HG03571 (cell line): Measurements from ENCODE around the gene ADIPOR2.
"Not testable (repeated sequence)": the region's sequence is repeated elsewhere in the genome, so short reads cannot be mapped to it uniquely, and the experiment has no call there.

Source experiments
- ATAC-seq: cut with Tn5 transposase; IDR thresholded peaks from one replicate; pipeline ENCODE4 v1.9.1; 2021; ENCODE audit not compliant: unreplicated experiment

Gene ADIPOR2

GRCh38 chr12:1731019-1731687, 40.3 kb downstream of the ADIPOR2 start:
- ATAC-seq = no peak

- not testable (repeated sequence) for ATAC-seq
Measured at GRCh38 chr12:1731688-1732078, 40.8 kb downstream of the ADIPOR2 start.

GRCh38 chr12:1732914-1733313, 42.0 kb downstream of the ADIPOR2 start:
- ATAC-seq = no peak

GRCh38 chr12:1733712-1734111, 42.8 kb downstream of the ADIPOR2 start:
- ATAC-seq = not testable (repeated sequence)

- no peak for ATAC-seq
Measured at GRCh38 chr12:1737652-1738286, 46.9 kb downstream of the ADIPOR2 start.

- no peak for ATAC-seq
Measured at GRCh38 chr12:1738446-1738845, 47.6 kb downstream of the ADIPOR2 start.

- no peak for ATAC-seq
Measured at GRCh38 chr12:1739368-1739767, 48.5 kb downstream of the ADIPOR2 start.

GRCh38 chr12:1740161-1740948, 49.5 kb downstream of the ADIPOR2 start:
- ATAC-seq = no peak

- ATAC-seq = no peak
Measured at GRCh38 chr12:1741154-1741949, 50.5 kb downstream of the ADIPOR2 start.

- no peak for ATAC-seq
Measured at GRCh38 chr12:1744932-1745331, 54.1 kb downstream of the ADIPOR2 start.

- ATAC-seq = no peak
Measured at GRCh38 chr12:1747609-1748008, 56.7 kb downstream of the ADIPOR2 start.

GRCh38 chr12:1749019-1749418, 58.1 kb downstream of the ADIPOR2 start:
- ATAC-seq = no peak

- ATAC-seq = no peak
Measured at GRCh38 chr12:1750300-1750699, 59.4 kb downstream of the ADIPOR2 start.

- ATAC-seq = no peak
Measured at GRCh38 chr12:1758376-1758775, 67.5 kb downstream of the ADIPOR2 start.

- no peak for ATAC-seq
Measured at GRCh38 chr12:1758887-1759286, 68.0 kb downstream of the ADIPOR2 start.

- no peak for ATAC-seq
Measured at GRCh38 chr12:1760566-1761382, 69.9 kb downstream of the ADIPOR2 start.

- ATAC-seq = no peak
Measured at GRCh38 chr12:1761857-1762256, 71.0 kb downstream of the ADIPOR2 start.

GRCh38 chr12:1763153-1763552, 72.3 kb downstream of the ADIPOR2 start:
- ATAC-seq = no peak

- ATAC-seq = no peak
Measured at GRCh38 chr12:1766110-1766509, 75.2 kb downstream of the ADIPOR2 start.

GRCh38 chr12:1767407-1768090, 76.7 kb downstream of the ADIPOR2 start:
- ATAC-seq = no peak
